Activated T-cell treated with anti-CD3 and anti-CD28 coated beads, Interleukin-2, amount 50 U/mL, for 1 hour (primary cell): ENCODE data around the gene FGFBP2.
"Not testable (repeated sequence)": the region's sequence is repeated elsewhere in the genome, so short reads cannot be mapped to it uniquely, and the experiment has no call there.

ENCODE experiments used
- DNase-seq: peaks from one replicate; pipeline ENCODE4 v3.0.0-alpha.2; 2020

The FGFBP2 gene

DNA sequence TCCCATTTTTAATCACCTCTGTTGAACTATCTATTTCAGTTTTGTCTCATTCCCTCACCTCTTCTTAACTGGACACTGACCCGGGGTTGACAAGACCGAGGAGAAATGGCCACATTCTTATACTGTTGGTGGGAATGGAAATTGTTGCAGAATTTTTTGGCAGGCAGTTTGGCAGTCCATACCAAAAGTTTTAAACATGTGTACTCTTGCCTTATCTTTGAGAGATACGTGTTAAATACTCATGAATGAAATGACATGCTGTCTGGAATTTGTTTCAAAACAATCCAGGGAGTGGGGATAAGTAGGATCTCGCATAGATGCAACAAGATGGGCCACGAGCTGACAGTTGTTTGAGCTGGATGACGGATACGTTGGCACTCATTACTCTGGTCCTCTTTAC, 36.5 kb downstream of the FGFBP2 start:
- DNase-seq, result no peak

DNA sequence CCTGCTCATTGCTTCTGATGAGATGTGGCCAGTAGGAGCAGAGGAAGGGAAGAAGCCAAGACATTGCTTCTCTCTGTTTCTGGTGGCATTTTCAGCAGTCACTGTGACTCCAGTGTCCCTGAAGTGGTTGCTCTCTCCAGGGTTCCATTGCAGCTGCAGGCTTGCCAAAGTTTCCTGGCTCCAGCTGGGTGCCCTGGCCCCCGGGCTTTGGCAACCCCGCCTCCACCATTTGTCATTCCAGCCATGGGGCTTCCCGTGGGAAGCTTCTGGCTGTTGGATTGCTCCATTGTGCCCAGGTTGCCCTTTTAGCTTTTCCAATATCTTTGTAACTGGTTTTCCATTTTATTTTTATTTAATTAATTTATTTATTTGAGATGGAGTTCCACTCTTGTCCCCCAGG, 37.1 kb downstream of the FGFBP2 start:
- no peak for DNase-seq

DNA sequence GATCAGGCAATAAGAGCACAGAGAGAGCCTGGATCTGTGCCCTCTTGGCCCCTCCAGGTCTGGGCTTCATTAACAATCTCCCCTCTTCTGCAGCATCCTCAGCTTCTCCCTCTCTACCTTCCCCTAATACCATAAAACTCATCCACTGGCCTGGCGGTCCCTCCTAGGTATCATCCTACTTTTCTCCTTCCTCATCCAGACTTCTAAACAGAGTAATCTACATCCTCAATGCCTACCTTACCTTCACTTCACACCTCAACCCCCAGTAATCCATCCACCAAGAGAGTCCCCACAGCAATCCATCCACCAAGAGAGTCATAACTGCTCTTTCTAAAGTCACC, 41.4 kb downstream of the FGFBP2 start:
- no peak for DNase-seq

DNA sequence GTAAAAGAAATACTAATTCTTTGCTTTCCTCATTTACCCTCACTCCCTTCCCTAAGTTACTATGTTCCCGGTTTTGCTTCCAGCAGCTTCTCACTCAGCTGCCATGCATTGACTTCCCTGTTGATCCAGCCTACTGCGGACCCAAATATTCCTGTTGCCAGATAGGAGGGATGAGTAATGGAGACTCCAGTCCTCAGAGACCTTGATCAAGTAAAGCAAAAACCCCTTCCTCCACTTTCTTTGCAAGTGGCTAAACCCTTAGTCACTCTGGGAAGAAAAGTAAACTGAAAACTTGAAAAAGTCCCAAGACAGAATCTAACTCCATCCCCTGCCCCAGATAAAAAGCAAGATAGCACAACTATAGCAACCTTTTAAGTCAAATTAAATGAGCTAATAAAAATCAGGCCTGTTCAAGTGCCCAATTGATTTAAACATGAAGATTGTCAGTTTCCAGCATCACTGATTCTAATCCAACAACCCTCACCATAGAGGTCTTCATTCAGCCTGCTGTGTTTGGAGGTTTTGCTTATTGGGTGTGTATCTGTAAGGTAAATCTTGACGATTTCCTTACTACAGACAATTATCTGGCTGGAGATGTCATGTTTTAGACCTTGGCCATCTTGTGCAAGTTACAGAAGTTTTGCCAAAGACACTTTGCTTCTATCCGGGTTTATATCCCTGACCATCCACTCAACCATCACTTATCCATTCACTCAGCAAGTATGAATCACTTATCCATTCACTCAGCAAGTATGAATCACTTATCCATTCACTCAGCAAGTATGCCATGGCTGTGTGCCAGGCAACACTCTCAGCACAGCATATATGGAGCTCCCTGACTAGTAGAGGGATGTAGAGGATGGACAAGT, 42.0 kb downstream of the FGFBP2 start:
- DNase-seq, result no peak

DNA sequence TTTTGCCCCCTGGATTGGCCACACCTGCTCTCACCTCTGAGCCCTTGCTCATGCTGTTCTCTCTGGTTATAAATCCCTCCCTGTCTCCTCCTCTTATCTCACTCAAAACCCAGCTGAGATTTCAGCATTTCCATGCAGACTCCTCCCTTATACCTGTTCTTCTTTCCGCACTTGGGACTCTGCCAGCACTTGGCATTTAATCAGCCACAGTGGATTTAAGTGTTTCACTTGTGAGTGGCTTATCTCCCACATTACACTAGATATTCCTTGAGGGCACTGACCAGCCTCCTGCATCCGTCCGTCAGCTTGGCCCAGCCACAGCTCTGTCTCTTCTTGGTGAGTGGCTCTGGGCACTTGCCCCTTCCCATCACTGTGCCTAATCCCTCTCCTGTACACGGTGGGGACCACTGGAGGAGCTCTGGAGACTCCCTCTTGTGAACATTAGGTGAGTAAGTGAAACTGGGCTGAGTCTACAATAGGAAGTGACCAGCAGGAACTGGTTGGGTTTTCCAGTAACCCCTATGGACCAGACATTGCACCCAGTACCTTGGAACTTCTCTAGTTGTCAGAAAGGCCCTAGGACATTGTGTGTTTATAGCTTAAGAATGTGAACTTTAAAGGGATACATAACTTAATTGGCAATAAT, 44.4 kb downstream of the FGFBP2 start:
- no peak for DNase-seq

DNA sequence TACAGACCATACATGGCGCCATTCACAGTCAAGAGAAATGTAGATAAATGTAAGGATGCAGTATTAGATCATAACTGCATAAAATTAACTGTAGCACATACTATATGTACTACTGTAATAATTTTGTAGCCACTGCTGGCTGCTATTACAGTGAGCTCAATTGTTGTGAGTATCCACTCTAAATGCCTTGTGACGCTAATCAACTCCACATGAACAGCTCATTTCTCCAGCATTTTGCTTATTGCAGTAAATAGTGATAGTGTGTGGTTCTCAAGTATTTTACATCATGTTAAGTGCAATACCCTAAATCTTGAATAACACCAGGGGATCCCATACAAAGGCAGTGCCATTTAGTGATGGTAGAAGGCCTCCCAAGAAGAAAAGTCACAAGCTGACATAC, 45.7 kb downstream of the FGFBP2 start:
- DNase-seq, result no peak

DNA sequence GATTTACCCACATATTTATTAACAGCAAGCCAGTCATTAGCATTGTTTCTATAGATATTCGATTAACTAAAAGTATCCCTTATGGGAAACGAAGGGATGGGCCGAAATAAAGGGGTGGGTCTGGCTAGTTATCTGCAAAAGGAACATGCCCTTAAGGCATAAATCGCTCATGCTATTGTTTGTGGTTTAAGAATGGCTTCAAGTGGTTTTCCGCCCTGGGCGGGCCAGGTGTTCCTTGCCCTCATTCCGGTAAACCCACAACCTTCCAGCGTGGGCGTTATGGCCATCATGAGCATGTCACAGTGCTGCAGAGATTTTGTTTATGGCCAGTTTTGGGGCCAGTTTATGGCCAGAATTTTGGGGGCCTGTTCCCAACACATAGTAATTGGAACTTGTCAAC, 46.6 kb downstream of the FGFBP2 start:
- not testable (repeated sequence) for DNase-seq

DNA sequence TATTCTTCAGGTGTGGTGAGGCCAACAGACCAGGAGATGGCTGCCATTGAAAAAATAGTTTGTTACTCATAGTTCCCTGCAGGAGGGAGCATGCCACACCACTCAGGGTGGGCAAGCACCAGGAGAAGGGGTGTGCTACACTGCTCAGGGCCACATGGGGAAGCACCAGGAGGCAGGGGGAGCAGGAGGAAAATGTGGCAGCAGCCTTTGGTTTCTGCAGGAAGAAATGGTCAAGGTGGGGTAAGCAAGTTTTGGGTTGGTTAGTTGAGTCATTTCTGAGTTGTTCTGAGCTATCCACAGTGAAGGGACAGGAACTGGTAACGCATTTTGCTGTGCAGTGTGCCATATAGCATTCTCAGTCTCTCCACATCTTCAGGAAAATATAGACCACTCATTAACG, 48.2 kb downstream of the FGFBP2 start:
- DNase-seq, result no peak

DNA sequence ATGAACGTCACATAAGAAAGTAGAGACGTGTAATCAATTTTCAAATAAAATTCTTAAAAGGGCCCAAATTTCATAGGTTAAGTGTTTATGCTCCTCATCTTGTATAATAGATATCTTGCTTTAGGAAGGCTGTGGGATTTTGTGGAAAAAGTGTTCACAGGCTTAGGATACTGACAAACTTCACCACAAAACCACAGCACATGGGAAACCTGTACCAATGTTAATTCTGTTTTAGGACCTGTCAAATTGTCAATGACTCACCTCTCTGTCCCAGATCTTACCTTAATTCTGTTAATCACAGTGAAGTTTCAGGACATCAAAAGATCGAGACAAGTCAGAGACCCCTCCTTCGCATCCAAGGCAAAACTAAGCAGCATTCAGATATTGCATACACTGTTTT, 48.7 kb downstream of the FGFBP2 start:
- no peak for DNase-seq

DNA sequence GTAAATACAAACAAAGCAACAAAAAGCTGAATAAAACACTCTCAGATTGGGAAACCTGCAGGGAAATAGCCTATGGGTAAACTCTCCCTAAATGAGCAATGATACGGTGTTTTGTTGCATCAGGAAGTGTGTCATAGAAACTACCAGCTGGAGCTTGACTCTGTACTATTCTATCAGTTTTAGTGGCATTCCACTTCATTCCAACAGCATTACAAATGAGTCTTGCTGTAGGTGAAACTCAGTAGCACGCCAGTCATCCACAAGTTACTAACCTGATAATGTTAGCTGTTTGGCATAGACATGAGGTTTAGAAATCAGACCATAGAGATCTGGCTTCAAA, 49.4 kb downstream of the FGFBP2 start:
- DNase-seq, result no peak

DNA sequence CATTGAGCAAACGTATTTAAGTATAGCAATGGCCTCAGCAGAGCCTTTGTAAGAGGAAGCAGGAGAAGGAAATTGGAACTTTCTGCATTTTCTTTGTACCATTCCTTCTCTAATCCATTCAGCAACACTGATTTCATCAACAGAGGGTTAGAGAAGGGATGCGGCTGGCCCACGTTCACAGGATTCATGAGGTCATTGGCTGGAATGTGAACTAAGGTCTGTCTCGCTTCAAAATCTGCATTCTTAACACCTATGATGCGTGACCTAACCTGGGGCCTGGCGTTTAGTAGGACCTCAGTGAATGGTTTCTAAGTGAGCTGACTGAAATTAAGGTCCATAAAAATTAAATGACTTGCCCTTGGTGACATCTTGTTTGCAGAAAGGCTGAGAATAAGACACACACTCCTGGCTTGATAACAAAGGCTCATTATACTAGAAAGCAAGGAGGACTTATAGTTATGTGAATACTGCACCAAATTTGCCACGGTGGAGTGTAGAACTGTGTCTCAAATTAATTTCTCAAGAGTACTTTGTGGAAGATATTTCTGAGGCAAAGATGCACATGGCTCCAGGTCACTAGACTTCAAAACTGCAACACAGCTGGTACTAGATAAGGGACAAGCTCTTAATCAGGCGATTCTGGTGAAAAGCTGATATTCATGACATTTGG, 49.9 kb downstream of the FGFBP2 start:
- DNase-seq, result no peak

DNA sequence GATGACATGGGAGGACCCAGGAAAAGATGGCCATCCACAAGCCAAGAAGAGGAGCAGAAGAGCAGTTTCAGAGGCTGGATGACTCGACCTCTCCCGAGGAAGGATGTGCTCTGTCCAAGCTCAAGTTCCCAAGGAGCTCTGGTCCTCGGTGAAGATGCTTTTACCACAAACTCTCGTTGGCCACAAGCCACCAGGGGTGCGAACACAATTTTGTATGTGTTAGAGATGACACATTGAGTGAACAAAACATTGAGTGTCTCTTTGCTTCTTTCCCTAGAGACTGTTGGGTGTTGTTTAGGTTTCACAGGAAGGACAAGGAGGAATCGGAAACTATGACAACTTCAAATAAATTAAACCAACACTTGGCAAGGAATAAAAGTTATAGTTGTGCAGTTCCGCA, 50.7 kb downstream of the FGFBP2 start:
- no peak for DNase-seq
